Measurements from ENCODE around the gene COPS2.
"Not testable (repeated sequence)": the region's sequence is repeated elsewhere in the genome, so short reads cannot be mapped to it uniquely, and the experiment has no call there.

COPS2 gene

GRCh38 chr15:49101536-49101935 is 53.9 kb downstream of the COPS2 start:
- no peak for DNase-seq

GRCh38 chr15:49096090-49096750 is 59.2 kb downstream of the COPS2 start:
- DNase-seq: no peak

- no peak for DNase-seq
These were observed 60.5 kb downstream of the COPS2 start for GRCh38 chr15:49094923-49095322.

- DNase-seq: no peak
These were observed 61.9 kb downstream of the COPS2 start for GRCh38 chr15:49093252-49094105.

- no peak for DNase-seq
These were observed 66.4 kb downstream of the COPS2 start for GRCh38 chr15:49088996-49089395.

- DNase-seq: no peak
These were observed 69.5 kb downstream of the COPS2 start for GRCh38 chr15:49085696-49086459.

- no peak for DNase-seq
These were observed 71.2 kb downstream of the COPS2 start for GRCh38 chr15:49084285-49084570.

- DNase-seq: no peak
These were observed 71.8 kb downstream of the COPS2 start for GRCh38 chr15:49083401-49084284.

GRCh38 chr15:49082960-49083359 is 72.4 kb downstream of the COPS2 start:
- no peak for DNase-seq

GRCh38 chr15:49079340-49080039 is 75.9 kb downstream of the COPS2 start:
- no peak for DNase-seq

GRCh38 chr15:49075881-49076280 is 79.5 kb downstream of the COPS2 start:
- DNase-seq: no peak

- not testable (repeated sequence) for DNase-seq
These were observed 80.7 kb downstream of the COPS2 start for GRCh38 chr15:49074589-49075287.
